GM21447 (cell line): ENCODE data around the gene SEPTIN1.
"Not testable (repeated sequence)": the region's sequence is repeated elsewhere in the genome, so short reads cannot be mapped to it uniquely, and the experiment has no call there.

ENCODE experiments used
- ATAC-seq: cut with Tn5 transposase; IDR thresholded peaks from one replicate; pipeline ENCODE4 v1.9.1; 2021; ENCODE audit not compliant: unreplicated experiment

SEPTIN1 gene

DNA sequence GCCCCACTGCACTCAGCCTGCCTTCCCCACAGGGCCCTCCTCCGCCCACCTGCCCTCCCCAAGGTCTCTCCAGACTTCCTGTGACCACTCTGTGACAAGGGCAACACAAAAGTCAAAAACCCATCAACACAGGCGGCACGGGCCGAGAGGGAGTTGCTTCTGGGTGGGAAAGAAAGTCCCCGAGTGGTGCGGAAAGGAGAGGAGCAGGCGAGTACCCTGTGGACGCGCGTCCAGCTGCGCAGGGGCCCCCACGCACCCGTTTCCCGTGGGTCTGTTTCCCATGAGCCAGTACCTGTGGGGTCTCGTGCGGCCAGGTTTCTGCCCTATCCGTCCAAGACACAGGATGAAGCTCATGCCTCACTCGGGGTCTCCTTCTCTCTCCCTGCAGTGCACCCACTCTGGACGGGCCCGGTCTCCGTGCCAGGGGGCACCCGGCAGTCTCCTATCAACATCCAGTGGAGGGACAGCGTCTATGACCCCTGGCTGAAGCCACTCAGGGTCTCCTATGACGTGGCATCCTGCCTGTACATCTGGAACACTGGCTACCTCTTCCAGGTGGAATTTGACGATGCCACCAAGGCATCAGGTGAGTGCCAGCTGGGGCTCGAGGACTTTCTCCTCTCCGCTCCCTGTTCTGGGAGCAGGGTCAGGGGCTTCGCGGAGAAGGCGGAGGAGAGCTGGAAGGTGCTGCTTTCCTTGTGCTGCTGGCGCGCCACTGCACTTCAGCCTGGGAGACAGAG lies 39.4 kb downstream of the SEPTIN1 start:
- ATAC-seq = no peak

DNA sequence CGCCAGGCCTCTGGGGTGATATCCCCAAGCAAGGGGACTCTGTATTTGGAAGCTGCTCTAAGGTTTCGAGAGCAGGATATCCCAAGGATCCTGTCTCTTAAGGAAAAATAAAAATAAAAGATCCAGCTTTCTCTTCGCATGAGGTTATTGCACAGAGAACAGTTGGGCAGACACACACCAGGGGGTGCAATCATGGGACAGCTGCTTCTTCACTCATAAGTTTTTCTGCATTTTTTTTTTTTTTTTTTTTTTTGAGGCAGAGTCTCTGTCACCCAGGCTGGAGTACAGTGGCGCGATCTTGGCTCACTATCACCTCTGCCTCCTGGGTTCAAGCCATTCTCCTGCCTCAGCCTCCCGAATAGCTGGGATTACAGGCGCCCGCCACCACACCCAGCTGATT lies 40.4 kb downstream of the SEPTIN1 start:
- ATAC-seq = not testable (repeated sequence)

DNA sequence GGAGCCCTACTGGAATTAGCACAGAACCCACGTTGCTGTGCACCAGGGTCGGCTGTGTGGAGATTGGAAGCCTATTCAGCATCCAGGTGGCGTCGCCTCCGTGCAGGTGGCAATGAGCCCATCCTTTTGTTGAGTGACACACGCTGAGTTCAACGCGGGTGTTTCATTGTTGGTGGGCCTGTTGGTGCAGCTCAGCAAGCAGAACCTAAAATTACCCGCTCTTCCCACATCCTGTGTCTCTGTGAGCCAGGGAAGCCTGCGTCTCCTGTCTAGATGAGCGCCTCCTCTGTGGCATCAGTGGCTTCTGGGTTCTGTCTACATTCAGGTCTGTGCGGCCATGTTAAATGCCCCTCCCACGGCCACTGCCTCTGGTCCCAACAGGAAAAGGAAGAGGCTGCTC lies 41.7 kb downstream of the SEPTIN1 start:
- ATAC-seq = no peak

DNA sequence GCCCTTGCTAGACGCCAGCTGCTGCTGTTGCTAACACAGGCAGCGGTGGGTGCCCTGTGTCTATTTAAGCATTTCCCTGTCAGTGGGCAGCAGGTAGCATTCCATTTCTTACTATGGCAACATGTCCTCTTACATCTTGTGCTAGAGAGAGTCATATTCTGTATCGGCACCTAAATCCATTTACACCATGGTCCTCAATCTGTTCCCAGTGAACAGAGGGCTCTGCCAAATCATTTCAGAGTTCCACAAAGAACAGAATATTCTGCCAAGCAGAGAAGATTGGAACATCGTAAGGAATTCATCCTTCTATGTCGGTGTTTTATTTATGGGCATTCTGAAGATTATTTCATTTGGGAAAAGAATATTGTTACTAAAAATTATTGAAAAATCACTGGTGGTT lies 43.6 kb downstream of the SEPTIN1 start:
- not testable (repeated sequence) for ATAC-seq

DNA sequence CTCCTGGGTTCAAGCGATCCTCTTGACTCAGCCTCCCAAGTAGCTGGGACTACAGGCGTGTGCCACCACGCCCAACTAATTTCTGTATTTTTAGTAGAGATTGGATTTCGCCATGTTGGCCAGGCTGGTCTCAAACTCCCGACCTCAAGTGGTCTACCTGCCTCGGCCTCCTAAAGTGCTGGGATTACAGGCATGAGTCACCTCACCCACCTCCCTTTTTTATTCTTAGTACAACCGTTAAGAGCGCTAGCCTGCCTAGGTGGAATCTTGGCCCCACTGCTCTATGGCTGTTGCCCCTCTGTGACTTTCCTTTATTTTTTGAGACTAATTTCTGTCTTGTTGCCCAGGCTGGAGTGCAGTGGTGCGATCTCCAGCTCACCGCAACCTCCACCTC lies 44.4 kb downstream of the SEPTIN1 start:
- not testable (repeated sequence) for ATAC-seq

DNA sequence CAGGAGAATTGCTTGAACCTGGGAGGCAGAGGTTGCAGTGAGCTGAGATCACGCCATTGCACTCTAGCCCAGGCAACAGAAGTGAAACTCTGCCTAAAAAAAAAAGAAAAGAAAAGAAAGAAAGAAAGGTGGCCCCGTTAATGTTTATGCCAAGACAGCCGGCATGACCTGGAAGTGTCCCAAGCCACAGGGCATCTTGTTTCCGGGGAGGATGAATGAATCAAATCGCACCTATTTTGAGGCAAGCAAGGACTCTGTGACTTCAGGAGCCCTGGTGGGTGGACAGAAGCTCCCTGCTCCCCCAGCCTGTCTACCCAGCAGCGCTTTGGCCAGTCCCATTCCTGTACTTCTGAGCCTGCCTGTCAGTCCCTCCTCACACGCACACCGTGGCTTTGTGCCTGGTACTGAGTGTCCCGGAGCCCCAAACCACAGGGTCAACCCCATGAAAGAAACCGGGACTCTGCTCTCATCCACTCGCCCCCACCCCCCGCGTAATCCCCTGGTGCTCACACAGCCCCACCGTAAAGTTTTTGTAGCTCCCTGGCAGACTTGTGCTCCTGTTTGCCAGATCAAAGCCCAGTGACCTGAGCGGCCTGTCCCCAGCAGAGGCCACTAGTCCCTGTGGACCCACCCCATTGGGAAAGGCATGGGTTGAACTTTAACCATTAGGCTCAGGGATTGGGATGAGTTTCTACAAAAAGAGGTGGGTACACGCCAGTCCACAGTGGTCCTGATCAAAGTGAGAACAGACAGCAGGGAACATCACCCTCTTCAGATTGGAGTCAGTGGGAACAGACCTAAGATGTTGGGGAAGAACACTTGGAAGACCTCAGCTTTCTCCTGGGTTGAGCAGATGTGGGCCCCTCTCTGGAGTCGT lies 46.5 kb downstream of the SEPTIN1 start:
- ATAC-seq = peak; percentile 30

DNA sequence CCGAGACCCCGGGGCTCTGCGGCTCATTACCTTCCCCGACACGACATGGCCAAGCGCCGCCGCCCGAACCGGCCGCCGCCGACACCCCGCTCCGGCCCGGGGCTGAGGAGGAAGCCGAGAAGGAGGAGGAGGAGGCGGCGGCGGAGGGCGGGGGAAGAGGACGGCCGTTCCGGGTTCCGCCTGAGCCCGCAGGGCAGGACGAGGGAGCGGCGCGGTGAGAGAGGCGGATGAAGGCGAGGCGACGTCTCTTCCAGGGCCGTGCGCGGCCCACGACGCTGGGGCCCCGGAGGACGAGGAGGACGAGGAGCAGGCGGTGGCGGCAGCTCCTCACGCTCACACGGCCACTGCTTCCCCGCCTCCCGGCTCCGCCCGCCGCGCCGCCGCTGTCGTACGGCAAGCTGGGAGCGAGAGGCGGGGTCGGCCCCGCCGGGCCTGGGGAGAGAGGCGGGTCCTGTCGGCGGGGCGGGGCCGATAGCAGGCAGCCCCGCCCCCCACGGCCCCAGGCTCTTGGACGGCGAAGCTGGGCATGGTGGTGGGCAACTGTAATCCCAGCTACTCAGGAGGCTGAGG lies 47.2 kb downstream of the SEPTIN1 start:
- ATAC-seq = peak; percentile 73

DNA sequence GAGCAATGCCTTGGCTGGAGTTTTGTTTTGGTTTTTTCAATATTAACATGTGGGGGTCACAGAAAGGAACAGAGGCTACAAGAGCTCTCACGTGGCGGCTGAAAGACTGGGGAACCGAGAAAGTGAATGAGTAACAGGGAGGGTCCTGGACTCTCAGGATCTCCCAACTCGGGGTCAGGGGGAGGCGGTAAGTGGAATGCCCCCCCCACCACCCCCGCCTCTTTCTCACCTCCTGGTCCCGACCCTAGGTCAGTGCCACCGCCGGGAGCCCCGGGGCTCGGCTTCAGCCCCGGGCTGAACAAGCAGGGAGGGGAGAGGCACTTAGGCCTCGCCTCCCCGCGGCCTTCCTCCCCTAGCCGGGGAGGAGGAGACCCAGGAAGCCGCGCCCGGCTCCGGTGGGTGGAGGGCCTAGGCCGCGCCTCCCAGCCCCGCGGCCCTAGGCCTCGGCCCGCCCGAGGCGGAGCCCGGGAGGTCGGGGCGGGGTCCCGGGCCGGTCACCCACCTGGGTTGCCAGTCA lies 47.8 kb downstream of the SEPTIN1 start:
- peak; percentile 78 for ATAC-seq
